Inferior parietal cortex (tissue), 1 donor: Measurements from ENCODE around the gene NDUFAF7.
"Not testable (repeated sequence)": the region's sequence is repeated elsewhere in the genome, so short reads cannot be mapped to it uniquely, and the experiment has no call there.

Source experiments
- DNase-seq: peaks from one replicate; pipeline ENCODE4 v3.0.0-alpha.2; 2016; ENCODE audit errors: extremely low spot score

Gene NDUFAF7

DNA sequence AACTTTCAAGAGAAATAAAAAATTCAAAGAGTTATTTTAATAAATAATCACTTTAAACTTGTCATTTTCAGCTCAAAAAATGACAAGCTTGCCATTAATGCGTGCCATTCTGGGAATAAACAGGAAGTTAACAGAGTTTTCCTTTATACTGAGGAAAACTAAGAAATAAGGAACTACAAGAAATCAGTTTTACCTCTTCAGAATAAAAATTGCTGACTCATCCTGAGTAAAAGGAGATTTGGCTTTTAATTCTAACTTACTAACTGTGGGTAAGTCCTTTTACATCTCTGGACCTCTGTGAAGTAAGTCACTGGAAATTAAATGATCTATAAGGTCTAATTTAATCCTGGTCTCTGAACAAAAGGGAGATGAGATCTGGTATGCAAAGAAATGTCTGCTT lies 16.2 kb upstream of the NDUFAF7 start:
- no peak for DNase-seq

DNA sequence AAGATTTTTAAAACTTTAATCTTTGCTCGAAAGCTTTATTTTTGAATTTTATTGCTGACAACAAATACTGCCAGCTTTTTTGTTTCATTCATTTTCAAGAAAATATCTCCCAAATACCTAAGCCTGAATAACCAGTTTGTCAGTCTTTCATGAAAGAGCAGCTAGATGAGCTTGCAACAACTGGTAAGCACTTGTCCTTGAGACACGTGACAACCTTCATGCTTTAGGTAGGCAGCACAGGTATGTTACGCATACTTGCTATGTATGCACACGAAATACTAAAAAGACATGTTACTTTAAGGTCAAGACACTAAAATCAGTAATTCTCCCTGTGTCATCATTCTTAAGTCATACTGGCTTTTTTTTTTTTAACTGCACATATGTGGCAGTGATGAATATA lies 12.4 kb upstream of the NDUFAF7 start:
- no peak for DNase-seq

DNA sequence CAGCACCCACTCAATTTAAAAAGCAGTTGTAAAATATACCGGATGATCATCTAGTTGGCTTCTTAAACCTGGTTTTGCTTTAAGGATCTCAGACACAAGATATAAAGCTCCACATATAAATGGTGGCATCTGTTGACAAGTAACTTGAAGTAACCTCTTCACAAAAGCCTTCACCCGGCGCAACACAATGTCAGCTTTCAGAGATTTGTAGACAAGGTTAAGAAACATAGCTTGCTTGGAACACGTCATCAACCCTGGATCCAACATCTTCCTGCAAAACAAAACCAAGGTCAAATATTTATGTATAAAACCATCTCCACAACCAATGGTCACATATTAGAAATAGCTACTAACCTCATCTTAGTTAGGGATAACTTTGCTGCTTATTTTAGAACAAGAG lies 8.3 kb upstream of the NDUFAF7 start:
- DNase-seq, result no peak

GRCh38 chr2:37224063-37224462 lies 7.4 kb upstream of the NDUFAF7 start:
- DNase-seq, result no peak

- not testable (repeated sequence) for DNase-seq
These were observed 6.3 kb upstream of the NDUFAF7 start for GRCh38 chr2:37225129-37225528.

- no peak for DNase-seq
These were observed 4.6 kb upstream of the NDUFAF7 start for GRCh38 chr2:37226863-37227262.

- no peak for DNase-seq
These were observed 2.7 kb upstream of the NDUFAF7 start for GRCh38 chr2:37228788-37229187.

- no peak for DNase-seq
These were observed 877 bp upstream of the NDUFAF7 start for GRCh38 chr2:37230581-37230980.

DNA sequence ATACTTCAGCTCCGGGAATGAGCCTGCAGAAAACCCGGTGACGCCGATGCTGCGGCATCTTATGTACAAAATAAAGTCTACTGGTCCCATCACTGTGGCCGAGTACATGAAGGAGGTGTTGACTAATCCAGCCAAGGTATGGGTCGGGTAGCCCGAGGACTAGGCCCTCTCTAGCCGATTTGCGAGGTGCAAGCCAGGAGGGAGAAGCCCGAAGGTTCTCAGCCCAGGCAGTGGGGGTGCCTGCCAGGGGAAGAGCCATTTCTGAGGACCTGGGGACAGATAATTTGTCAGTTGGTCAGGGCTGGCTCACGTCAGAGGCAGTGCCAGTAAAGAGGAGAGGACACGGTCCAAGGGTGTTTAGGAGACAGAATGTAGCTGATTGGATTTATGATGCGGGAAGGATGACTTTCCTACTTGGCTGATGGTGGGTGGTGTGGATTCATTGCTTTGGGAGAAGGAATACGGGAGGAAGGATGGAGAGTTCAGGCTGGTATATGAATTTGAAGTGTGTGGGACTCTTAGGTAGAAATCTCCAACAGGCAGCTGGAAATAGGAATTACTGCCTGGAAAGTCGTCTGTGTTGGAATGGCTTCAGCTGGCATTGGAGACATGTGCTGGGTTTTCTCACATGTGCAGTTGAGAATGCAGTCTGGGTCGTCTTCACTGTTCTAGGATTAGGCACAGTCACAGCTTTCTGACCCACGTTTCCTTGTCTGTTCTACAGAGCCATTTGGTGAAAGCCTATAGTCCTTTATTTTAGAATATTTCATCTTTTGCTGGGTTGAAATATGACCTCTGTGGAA lies 874 bp downstream of the NDUFAF7 start:
- no peak for DNase-seq

- no peak for DNase-seq
These were observed 12.0 kb downstream of the NDUFAF7 start for GRCh38 chr2:37243435-37243834.

DNA sequence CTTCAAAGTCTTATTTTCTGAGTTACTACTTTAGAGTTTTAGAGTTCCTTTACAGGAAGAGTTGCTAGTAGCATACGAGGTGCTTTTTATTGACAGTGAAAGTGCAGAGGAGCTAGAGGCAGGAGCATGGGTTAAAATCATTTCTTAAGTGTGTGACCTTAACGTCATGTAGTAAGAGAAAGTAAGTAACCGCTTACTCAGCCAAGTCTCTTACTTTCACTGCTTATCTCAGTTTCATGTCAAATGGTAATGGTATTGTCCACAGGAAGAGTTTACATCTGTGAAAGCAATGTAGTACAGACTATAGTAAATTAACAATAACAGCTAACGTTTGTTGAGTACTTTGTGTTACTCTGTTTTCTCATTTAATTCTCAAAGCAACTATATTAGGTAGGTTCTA lies 12.6 kb downstream of the NDUFAF7 start:
- no peak for DNase-seq

DNA sequence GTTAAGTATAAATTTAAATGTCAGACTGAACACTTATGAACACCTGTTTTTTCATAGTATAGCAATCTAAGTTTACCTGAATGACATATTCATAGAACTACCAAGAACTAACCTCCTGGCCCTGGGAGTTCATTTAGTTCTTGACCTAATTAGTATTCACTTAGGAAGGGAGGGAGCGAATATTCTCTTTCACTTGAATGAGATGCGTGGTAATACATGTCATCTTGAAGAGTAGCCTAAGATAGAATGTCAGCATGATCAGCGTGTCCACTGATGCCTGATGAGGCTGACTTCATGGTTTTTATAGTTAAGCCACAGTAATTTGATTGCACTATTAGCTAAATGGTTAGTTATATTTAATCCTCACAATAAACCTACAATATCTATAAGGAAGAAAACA lies 13.3 kb downstream of the NDUFAF7 start:
- DNase-seq, result no peak

DNA sequence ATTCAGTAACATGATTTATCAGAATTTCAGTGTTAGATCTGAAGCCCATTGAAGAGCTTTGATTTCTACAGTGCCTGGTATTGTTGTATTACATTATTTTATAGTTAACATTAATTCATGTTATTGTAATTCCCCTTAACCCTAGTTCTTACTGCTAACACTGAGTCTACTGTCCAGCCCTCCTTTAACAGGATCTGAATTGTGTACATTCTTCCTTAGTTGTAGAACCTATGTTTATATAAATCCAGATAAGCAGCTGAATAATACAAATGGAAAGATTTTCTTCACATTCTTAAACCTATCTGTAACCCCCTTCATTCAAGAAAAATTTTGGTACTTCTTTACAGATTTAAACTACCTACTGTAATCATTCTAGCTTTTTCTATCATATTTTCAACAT lies 14.7 kb downstream of the NDUFAF7 start:
- no peak for DNase-seq

DNA sequence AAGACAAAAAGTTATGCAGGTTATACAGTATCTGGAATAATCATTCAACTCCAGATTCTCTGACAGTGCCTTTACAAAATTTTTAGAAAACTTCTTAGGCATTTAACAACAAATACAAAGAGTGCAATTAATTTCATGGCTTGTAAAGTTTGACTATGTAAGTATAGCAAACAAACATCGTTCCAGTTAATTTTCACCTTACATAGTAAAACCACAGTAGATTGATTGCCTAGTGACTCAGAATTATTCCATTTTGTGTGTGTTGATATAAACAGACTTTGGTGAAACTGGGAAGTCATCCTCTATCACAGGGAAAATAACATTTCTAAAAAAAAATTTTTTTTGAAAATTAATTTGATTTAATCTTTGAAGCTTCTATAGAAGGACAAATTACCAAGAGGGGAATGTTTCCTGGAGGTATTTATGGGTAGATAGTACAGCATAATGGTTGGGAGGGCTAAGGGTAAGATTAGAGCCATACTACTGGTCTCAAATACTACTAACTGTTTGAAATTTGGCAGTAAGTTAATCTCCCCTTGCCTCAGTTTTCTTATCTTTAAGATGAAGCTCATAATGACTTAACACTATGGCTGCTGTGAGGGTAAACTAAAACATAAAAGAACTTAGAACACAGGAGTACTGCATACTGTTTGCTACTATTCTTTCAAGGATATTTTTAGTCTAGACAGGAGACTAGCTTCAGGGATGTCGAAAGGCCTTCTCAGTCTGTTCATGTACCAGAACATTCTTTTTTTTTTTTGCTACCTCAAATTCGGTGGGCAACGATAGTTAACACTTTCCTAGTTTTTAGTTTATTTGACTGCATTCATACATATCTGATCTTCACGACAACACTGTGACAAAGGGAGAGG lies 19.6 kb downstream of the NDUFAF7 start:
- DNase-seq, result no peak

DNA sequence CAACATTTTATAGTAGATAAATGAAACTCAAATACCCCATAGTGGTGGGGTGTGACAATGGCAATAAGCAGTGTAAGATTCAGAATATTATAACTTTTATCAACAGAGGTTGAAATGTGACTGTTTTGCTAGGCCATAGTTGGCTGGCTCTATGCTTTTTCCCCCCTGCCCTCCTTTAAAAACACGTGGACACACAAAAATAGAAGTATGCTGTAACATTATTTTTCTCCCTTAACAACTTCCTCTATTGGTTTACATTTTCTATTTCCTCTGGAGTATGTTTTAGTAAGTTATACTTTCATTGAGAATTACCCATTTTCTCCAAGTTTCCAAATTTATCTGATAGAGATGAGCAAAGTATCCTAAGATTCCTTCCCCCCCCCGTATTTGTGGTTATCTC lies 31.1 kb downstream of the NDUFAF7 start:
- no peak for DNase-seq

GRCh38 chr2:37263839-37264238 lies 32.4 kb downstream of the NDUFAF7 start:
- DNase-seq, result no peak

- DNase-seq, result no peak
These were observed 36.2 kb downstream of the NDUFAF7 start for GRCh38 chr2:37267685-37268084.

DNA sequence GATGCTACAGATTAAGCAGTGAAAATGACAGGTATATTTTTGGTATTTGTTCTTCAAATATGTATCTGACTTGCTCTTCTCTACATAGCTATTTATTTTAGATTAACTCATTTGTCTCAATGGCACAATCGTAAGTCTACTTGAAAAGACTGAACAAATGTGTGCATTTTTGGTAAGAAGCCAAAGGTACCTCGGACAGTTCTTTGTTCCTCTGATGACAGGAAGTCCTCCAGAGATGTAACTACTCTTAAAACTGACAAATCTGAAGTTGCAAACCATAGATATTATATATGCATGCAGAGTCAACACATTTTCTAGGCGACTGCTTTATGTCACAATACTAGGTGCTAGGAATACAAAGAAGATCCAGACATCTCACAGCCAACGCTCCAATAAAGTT lies 36.7 kb downstream of the NDUFAF7 start:
- DNase-seq, result no peak

GRCh38 chr2:37271376-37272067 lies 40.1 kb downstream of the NDUFAF7 start:
- no peak for DNase-seq

DNA sequence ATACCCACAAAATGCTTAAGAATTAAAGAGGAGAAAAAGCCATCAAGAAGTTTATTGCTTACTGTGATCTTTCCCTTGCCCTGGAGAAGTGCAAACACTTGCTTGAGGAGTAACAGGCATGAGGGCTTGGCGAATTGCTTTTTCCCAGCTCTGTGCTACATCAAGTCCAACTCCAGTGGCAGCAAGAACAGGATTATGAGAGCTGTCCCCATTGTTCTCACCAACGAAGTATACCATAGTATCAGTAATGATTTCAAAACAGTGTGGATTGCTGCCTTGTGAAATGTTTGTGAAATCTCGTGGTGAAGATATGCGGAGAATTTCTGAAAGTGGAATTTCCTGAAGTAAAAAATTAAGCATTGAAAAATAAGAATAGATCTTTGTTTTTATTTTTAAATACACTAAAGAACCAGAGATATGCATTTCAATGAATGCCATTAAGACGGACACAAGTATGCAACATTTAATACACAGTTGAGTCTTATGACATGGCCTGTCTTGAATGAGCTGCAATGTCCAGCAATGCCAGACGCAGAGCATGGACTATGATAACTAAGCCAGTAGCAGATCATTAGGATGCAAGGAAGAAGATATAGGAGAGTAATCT lies 43.0 kb downstream of the NDUFAF7 start:
- no peak for DNase-seq

- DNase-seq, result no peak
These were observed 44.8 kb downstream of the NDUFAF7 start for GRCh38 chr2:37276291-37276690.

GRCh38 chr2:37281916-37282315 lies 50.5 kb downstream of the NDUFAF7 start:
- no peak for DNase-seq
